GM18511 (cell line): ENCODE data around the gene CXCL16.

Experiments used
- ATAC-seq: cut with Tn5 transposase; IDR thresholded peaks from one replicate; pipeline ENCODE4 v1.9.1; 2021; ENCODE audit warnings: mild to moderate bottlenecking, moderate library complexity; ENCODE audit not compliant: unreplicated experiment

CXCL16 gene, protein sequence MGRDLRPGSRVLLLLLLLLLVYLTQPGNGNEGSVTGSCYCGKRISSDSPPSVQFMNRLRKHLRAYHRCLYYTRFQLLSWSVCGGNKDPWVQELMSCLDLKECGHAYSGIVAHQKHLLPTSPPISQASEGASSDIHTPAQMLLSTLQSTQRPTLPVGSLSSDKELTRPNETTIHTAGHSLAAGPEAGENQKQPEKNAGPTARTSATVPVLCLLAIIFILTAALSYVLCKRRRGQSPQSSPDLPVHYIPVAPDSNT

DNA sequence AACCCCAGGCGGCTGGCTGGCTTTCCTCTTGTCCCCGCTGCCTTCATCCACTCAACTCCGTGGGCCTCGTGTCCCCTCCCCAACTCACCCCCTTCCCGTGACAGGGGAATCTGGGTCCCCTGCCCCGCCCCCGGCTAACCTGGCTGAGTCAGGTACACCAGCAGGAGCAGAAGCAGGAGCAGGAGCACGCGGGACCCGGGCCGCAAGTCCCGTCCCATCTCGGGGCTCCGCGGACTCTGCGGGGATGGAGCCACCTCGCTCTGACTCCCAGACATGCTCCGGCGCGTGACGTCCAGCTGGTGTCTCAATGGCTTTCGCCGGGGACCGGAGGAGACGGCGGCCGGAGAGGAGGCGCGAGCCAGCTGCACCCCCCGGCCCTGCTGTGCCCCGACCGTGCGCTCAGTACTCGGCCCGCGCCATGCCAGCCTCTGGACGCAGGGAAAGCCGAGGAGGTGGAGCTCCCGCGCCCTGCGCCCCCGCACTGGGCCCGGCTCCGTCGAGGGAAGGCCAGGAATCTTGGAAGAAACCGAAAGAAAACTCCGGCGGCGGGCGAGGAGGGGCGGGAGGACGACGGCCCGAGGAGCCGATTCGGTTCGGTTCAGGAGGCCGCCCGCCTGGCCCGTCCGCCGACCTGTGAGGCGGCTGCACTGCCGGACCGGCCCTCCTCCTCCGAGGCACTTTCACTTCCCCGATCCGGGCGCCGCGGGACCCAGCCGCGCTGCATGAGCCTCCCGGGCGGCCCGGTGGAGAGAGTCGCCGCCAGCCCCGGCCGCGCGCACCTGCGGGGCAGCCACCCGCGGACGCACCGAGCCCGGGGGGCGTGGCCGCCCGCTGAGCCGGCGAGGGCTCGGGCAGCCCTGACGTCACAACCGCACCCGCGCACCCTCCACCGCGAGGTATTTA, at the start of gene CXCL16, which contains the start of gene ZMYND15:
TSS of gene CXCL16 (minus strand) at position 807 of the 903 bp plus-strand sequence. CDS start at position 218, 589 bp downstream.
TSS of gene ZMYND15 (plus strand) at position 712 of the 903 bp plus-strand sequence. CDS start 716 bp downstream, outside the sequence.
- peak; percentile 39 for ATAC-seq

DNA sequence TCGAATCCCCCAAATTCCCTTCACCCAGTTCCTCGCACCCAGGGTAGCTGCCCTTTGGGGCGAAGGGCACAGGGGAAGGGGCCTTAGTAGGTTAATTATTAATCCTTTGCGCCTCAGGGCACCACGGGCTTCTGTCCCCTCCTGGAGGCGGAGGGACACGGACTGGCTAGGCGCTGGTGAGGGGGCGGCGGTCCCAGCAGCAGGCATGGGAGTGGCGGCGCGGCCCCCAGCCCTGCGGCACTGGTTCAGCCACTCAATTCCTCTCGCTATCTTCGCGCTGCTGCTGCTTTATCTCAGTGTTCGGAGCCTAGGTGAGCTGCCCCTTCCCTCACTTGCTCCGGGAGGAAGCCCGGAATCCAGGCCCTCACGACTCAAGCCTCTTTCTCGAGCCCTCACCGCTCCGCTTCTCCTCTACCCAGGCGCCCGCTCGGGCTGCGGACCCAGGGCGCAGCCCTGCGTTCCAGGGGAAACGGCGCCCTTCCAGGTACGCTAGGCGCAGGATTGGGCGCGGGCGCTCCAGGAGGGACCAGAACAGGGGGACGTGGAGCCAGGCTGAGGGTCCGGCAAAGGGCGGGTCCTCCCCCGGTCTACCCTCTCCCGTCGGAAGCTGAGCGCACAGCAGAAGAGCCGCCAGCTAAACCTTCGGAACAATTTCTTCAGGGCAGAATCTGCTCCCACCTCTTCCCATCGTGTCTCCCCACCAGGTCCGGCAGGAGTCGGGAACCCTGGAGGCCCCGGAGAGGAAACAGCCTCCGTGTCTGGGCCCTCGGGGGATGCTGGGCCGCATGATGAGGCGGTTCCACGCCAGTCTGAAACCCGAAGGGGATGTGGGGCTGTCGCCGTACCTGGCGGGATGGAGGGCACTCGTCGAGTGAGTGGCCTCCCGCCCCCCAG, 49.3 kb upstream of the CXCL16 start, which contains the start of gene GLTPD2:
TSS of gene GLTPD2 (plus strand) at position 158 of the 894 bp plus-strand sequence. CDS start at position 206, 48 bp downstream.
- no peak for ATAC-seq

- ATAC-seq: no peak
Observed at GRCh38 chr17:4788159-4788806, 48.6 kb upstream of the CXCL16 start.

GRCh38 chr17:4786516-4786915, 46.8 kb upstream of the CXCL16 start:
- no peak for ATAC-seq

GRCh38 chr17:4786106-4786511, 46.4 kb upstream of the CXCL16 start, which contains the start of gene VMO1:
TSS of gene VMO1 (minus strand) at chr17:4786364. CDS start at chr17:4786352, 12 bp downstream.
- no peak for ATAC-seq

DNA sequence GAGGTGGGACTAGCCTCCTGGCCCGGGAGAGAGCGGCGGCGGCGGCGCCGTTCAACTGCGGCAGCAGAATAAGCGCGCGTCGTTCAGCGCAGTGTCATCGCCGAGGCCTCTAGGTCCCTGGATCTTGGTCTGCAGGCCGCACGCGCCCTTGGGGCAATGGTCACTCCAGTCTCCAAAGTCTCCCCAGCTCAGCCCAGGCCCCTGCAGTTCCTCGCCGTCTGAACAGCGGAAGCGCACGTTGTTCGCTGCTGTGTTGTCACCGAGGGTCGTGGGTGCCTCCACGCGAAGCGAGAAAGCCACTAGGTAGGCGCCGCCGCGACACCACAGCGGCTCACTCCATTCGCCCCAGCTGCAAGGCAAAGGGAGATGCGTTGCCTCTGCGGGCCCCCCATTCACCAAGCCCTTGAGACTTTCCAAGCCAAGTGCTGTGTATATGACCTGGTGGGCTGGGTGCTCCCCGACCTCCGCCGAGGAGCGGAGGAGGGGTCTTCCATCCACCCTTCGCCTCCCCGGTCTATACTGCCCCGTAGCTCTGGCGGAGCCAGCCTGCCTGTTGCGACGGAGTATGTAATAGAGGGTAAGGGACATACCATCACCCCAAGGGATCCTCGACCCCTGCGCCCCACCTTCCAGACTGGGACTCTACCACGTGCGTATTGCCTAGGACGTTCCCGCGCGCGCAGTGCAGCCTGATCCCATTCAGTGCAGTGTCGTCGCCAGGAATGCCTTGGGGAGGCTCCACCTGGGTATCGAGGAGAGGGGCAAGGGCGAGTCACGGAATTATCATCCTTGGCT, 45.8 kb upstream of the CXCL16 start:
- no peak for ATAC-seq

- no peak for ATAC-seq
Observed at GRCh38 chr17:4782652-4783051, 42.9 kb upstream of the CXCL16 start.

GRCh38 chr17:4780325-4780955, 40.7 kb upstream of the CXCL16 start:
- no peak for ATAC-seq

GRCh38 chr17:4777969-4778760, 38.4 kb upstream of the CXCL16 start:
- ATAC-seq: no peak

- no peak for ATAC-seq
Observed at GRCh38 chr17:4772235-4772613, 32.5 kb upstream of the CXCL16 start.

DNA sequence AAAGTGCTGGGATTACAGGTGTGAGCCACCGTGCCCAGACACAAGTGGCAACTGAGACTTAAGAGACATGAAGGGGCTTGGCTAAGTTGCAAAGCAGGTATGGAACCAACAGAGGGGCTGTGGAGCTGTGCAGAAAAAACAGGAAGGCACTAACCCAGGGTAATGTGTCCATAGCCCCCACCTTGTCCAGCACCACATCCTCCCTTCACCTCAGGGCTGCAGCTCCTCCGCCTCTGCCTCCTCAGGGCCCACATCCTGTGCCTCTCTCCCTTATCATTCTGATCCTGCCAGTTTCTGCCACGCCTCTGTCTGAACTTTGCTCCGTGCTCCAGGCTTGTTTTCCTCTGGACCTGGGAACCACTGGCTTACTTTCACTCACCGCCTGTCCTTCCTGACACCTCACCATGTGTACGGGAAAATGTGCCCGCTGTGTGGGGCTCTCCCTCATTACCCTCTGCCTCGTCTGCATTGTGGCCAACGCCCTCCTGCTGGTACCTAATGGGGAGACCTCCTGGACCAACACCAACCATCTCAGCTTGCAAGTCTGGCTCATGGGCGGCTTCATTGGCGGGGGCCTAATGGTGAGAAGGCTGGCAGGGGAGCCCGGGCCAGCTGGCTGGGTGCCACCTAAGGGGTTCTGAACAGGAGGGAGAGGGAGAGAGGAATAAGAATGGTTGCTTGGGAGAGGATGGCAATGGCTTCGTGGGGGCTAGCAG, 31.9 kb upstream of the CXCL16 start, which contains the start of gene TM4SF5:
TSS of gene TM4SF5 (plus strand) at position 368 of the 716 bp plus-strand sequence. CDS start at position 405, 37 bp downstream.
- no peak for ATAC-seq

DNA sequence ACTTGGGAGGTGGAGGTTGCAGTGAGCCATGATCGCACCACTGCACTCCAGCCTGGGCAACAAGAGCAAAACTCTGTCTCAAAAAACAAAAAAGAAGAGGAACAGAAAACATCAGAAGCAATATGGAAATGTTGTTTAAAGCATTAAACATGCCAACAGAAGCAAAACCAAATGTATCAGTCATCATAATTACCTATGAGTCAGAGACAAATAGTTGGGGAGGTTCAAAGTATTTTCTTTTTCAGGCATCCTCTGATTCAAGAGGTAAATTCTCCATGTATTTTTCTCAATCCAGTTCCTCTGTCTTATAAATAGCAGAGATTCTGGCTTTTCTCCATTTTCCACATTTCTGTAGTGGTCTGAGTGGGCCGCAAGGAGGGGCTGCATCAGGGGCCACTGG, 29.9 kb upstream of the CXCL16 start:
- no peak for ATAC-seq

DNA sequence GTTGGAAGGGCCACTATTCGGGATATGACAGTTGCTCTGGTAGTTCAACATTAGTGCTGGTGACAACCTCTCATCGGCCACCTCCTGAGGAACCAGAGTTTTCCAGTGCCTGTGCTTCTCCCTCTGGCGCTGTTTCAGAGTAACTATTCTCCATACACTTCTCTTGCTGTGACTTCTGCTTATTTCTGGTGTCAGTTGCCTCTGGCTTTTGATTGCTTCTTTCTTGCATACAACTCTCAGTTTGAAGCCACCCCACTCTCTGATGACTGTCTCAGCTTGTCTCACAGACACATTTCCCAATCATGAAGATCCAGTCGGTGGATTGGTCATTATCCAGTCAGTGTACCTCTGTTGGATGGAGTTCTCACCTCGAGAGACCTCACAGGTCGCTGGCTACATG, 28.6 kb upstream of the CXCL16 start:
- no peak for ATAC-seq

GRCh38 chr17:4766723-4767122, 27.0 kb upstream of the CXCL16 start:
- no peak for ATAC-seq

GRCh38 chr17:4766201-4766600, 26.5 kb upstream of the CXCL16 start:
- no peak for ATAC-seq

GRCh38 chr17:4764595-4764994, 24.9 kb upstream of the CXCL16 start:
- no peak for ATAC-seq

DNA sequence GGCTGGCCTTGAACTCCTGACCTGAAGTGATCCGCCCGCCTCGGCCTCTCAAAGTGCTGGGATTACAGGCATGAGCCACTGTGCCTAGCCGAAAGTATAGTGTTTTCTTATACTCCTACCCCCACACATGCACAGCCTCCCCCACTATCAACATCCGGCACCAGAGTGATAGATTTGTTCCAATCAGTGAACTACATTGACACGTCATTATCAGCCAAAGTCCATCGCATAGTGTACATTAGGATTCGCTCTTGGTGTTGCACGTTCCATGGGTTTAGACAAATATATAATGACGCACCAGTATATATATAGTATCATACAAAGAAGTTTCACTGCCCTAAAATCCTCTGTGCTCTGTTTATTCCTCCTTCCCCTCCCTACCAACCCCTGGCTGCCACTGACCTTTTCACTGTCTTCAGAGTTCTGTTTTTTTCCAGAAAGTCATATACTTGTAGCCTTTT, 20.1 kb upstream of the CXCL16 start:
- no peak for ATAC-seq
